ENCODE results near the gene MPL. TPM values are rescaled to one million over a fixed set of nuclear protein-coding genes. Genes with fewer than 3 reads are reported as not detected.

MPL gene
- total RNA-seq, 2 donors from 2014 or later: 0.64 to 1.2 TPM

- Histone ChIP-seq H3K9ac (ENCODE audit: extremely low read depth, low read length, poor library complexity, severe bottlenecking) (no peak overlapping the region), H3K4me1 (ENCODE audit: control insufficient read depth, insufficient read depth, low read length) (no peaks in the 10 kb centered on the region), H3K9me3 (ENCODE audit: control insufficient read depth, low read length) (no peaks in the 10 kb centered on the region), H3K4me3 (ENCODE audit: low read length) (no peak overlapping the region), H3K27ac (ENCODE audit: low read depth, low read length) (no peak overlapping the region), H3K36me3 (ENCODE audit: control insufficient read depth, insufficient read depth, low read length) (no peaks in the 10 kb centered on the region), H3K27me3 (ENCODE audit: control insufficient read depth, insufficient read depth, low read length, poor library complexity, severe bottlenecking) (peaks cover 6% of the 10 kb centered on the region)
- H3K9me3 Mint-ChIP-seq: no peaks in the 10 kb centered on the region
- no peak overlapping the region for H3K27ac Mint-ChIP-seq
- no peaks in the 10 kb centered on the region for H3K27me3 Mint-ChIP-seq (ENCODE audit: insufficient read depth)
- no peak for DNase-seq
- H3K36me3 Mint-ChIP-seq (ENCODE audit: low read depth): peaks cover 6% of the 10 kb centered on the region
- H3K4me3 Mint-ChIP-seq: no peak overlapping the region
- 67 to 89% methylated on average over 1 to 2 of the region's 2 CpGs for WGBS, 2 experiments (ENCODE audit: insufficient coverage in 1 of 2, insufficient read length in 1 of 2)
- no peak for TF ChIP-seq CTCF (conservative IDR thresholded peaks at IDR 0.05)
- H3K4me1 Mint-ChIP-seq: peaks cover 14% of the 10 kb centered on the region
Observed at GRCh38 chr1:43352351-43352705, 14.7 kb downstream of the MPL start.

GRCh38 chr1:43352881-43353280 lies 15.3 kb downstream of the MPL start:
- Histone ChIP-seq H3K4me3 (ENCODE audit: low read length) (no peak overlapping the region), H3K9me3 (ENCODE audit: control insufficient read depth, low read length) (no peaks in the 10 kb centered on the region), H3K9ac (ENCODE audit: extremely low read depth, low read length, poor library complexity, severe bottlenecking) (no peak overlapping the region), H3K27ac (ENCODE audit: low read depth, low read length) (no peak overlapping the region), H3K27me3 (ENCODE audit: control insufficient read depth, insufficient read depth, low read length, poor library complexity, severe bottlenecking) (peaks cover 4% of the 10 kb centered on the region), H3K36me3 (ENCODE audit: control insufficient read depth, insufficient read depth, low read length) (no peaks in the 10 kb centered on the region), H3K4me1 (ENCODE audit: control insufficient read depth, insufficient read depth, low read length) (no peaks in the 10 kb centered on the region)
- WGBS, 2 experiments (ENCODE audit: insufficient coverage in 1 of 2, insufficient read length in 1 of 2): 69 to 83% methylated on average over 3 of the region's 3 CpGs
- Mint-ChIP-seq H3K9me3 (no peaks in the 10 kb centered on the region), H3K4me3 (no peak overlapping the region), H3K27ac (no peak overlapping the region), H3K4me1 (peaks cover 16% of the 10 kb centered on the region), H3K27me3 (ENCODE audit: insufficient read depth) (no peaks in the 10 kb centered on the region), H3K36me3 (ENCODE audit: low read depth) (peaks cover 6% of the 10 kb centered on the region)
- no peak for DNase-seq
- TF ChIP-seq CTCF (conservative IDR thresholded peaks at IDR 0.05): no peak

- Histone ChIP-seq H3K4me1 (ENCODE audit: control insufficient read depth, insufficient read depth, low read length) (no peaks in the 10 kb centered on the region), H3K4me3 (ENCODE audit: low read length) (no peak overlapping the region), H3K9ac (ENCODE audit: extremely low read depth, low read length, poor library complexity, severe bottlenecking) (no peak overlapping the region), H3K9me3 (ENCODE audit: control insufficient read depth, low read length) (no peaks in the 10 kb centered on the region), H3K27ac (ENCODE audit: low read depth, low read length) (no peak overlapping the region), H3K27me3 (ENCODE audit: control insufficient read depth, insufficient read depth, low read length, poor library complexity, severe bottlenecking) (no peaks in the 10 kb centered on the region), H3K36me3 (ENCODE audit: control insufficient read depth, insufficient read depth, low read length) (no peaks in the 10 kb centered on the region)
- no peak for DNase-seq
- H3K36me3 Mint-ChIP-seq (ENCODE audit: low read depth): peaks cover 7% of the 10 kb centered on the region
- TF ChIP-seq CTCF (conservative IDR thresholded peaks at IDR 0.05): no peak
- no peaks in the 10 kb centered on the region for H3K27me3 Mint-ChIP-seq (ENCODE audit: insufficient read depth)
- no peak overlapping the region for H3K27ac Mint-ChIP-seq
- H3K9me3 Mint-ChIP-seq: no peaks in the 10 kb centered on the region
- peaks cover 13% of the 10 kb centered on the region for H3K4me1 Mint-ChIP-seq
- 72 to 79% methylated on average over 2 of the region's 2 CpGs for WGBS, 2 experiments (ENCODE audit: insufficient coverage in 1 of 2, insufficient read length in 1 of 2)
- no peak overlapping the region for H3K4me3 Mint-ChIP-seq
Observed at GRCh38 chr1:43354471-43354870, 16.9 kb downstream of the MPL start.
